AML-193 (cell line): ENCODE measurements around the gene TMEM132A.

ENCODE experiments used
- DNase-seq, 2 experiments: peaks; one replicate each; lab custom pipeline; 2025; lab: John Stamatoyannopoulos, UW

Gene TMEM132A, protein sequence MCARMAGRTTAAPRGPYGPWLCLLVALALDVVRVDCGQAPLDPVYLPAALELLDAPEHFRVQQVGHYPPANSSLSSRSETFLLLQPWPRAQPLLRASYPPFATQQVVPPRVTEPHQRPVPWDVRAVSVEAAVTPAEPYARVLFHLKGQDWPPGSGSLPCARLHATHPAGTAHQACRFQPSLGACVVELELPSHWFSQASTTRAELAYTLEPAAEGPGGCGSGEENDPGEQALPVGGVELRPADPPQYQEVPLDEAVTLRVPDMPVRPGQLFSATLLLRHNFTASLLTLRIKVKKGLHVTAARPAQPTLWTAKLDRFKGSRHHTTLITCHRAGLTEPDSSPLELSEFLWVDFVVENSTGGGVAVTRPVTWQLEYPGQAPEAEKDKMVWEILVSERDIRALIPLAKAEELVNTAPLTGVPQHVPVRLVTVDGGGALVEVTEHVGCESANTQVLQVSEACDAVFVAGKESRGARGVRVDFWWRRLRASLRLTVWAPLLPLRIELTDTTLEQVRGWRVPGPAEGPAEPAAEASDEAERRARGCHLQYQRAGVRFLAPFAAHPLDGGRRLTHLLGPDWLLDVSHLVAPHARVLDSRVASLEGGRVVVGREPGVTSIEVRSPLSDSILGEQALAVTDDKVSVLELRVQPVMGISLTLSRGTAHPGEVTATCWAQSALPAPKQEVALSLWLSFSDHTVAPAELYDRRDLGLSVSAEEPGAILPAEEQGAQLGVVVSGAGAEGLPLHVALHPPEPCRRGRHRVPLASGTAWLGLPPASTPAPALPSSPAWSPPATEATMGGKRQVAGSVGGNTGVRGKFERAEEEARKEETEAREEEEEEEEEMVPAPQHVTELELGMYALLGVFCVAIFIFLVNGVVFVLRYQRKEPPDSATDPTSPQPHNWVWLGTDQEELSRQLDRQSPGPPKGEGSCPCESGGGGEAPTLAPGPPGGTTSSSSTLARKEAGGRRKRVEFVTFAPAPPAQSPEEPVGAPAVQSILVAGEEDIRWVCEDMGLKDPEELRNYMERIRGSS

DNA sequence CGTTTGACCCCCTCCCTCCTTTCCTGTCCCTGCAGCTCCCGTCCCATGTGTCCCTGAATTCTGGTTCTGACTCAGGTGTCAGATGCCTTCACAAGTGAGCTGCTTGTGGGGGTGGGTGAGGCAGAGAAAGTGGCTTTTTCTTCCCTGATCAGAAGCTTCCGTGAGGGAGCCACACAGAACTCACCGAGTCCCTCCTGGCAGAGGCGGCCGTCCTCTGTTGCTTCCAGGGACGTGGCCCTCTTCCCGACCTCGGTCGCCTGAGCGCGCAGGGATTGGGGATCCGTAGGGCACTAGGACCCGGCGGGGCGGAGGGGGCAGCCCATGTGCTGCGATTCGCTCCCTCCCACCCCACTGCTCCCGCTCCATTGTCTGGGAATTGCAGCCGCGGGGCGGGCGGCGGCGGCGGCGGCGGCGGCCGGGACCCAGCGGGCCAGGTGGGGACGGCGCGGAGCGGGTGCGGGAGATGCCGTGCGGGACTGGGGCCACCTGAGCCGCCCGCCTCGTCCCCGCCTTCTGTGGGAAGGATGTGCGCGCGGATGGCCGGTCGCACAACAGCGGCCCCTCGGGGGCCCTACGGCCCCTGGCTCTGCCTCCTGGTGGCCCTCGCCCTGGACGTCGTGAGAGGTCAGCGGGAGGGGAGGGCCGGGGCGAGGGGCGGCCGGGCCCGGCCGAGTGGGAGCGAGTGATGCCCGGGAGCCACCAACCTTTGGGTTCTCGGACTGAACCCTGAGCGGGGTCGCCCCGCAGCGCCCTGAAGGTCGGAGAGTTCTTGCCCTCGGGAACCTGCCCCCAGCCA, at the start of gene TMEM132A:
Gene TMEM132A (plus strand): TSS at position 351 of the 796 bp plus-strand sequence. CDS start 174 bp downstream, at position 525.
- DNase-seq, result no peak

DNA sequence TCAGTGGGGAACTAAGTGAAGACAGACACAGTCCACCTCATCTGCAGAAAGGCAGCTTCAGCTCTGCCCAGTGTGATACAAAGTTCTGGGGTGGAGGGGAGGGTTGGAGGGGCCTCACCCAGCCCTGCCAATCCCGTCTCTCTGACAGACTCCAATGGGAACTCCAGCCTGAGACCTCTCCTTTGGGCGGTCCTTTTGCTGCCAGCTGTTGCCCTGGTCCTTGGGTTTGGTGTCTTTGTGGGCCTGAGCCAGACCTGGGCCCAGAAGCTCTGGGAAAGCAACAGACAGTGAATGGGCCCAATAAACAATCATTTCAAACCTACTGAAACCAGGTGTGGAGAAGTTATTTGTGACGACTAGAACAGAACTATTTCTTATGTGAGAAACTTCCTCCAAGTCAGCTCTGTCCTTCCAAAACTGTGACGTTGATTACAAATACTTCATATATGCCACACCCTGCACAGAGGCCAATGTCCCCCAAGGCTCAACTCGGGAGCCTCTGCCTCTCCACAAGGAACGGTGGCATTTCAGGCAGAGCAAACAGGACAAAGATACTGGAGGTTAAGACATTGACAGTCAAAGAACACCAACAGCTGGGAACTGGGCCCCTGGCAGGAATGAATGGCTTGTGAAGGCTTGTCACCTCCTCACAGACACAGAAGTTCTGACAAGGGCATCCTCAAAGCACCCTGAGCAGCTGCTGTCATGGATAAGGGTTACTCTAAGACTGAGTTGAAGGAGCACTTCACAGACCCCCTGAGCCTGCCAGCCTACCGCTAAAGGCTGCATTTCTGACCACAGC, 48.7 kb upstream of the TMEM132A start:
- DNase-seq, result no peak

GRCh38 chr11:60876168-60876485, 48.1 kb upstream of the TMEM132A start:
- no peak for DNase-seq

DNA sequence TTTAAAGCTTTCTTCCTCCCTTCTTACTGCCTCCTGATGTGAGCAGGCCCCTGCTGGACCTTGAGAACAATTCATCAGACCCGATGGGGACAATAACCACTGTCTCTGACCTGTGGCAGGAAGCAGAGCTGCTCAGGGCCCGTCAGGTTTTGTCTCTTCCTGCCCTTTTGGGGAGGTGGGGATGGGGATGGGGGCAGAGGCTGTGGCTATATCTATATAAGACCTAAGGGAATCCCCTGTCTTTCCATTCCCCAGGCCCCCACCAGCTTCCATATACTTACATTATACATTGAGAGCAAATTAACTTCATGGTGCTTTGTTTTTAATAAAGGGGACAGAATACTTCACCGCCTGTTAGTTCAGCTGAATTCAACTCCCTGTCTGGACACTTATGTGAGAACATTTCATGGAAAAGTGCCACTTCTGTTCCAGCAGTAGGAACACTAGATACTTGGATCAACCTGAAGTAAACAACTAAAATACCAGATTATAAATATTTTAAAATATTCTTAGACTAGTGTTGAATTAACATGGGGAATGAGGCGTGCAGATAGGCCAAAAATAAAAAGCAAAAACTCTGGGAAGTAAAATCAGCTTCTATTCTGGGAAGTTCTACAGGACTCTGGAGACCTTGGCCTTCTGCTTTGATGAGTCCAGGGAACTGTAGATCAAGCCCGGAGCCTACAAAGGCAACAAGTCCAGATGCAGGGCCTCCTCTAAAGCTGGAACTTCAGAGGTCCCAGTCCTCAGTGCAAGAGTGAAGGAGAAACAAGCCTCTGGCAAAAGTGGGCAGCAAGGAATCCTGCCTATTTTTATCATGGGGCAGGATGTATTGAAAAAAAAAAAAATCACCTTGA, 45.8 kb upstream of the TMEM132A start:
- DNase-seq, result no peak

DNA sequence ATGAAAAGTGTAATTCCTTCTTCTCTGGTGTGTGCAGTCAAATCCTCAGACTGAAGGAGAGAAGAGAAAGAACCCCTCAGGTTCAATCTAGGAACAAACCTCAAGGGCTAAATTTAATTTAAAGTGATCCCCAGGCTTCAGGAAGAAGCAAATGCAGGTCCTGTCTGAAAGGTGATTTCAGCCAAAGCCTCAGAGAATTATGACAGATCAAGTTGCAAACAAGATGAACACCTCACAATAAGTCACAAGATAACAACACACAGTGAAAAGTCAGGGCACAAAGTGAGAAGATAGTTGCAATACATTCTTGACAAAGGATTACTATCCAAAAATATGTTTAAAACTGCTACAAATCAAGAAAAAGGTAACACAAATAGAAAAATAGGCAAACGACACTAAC, 45.2 kb upstream of the TMEM132A start:
- DNase-seq, result no peak

DNA sequence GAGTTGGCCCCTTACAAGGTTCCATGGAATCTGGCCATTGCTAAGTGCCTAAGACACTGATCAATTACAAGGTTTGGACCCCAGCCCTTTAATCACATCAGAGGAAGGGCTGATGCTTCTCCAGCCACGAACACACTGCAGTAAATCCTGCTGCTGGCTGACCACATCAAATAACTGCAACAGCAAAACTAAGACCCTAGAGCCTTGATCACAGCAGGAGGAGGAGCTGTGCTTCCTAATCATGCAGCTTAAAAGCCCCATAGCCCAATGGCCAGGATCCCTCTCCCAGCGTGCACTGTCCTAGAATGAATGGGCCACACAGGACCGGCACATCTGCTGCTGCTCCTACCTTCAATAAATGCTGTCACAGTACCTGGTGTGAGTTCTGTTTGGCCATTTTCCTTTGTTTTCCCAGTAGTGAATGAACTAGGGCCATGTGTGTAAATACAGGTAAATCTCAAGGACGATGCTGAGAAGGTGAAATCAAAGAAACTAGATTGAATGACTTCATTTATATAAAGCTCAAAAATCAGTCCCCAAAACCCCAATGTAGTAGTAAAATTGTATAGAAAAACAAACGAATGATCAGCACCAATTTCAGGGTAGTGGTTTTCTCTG, 44.2 kb upstream of the TMEM132A start:
- DNase-seq, result no peak

DNA sequence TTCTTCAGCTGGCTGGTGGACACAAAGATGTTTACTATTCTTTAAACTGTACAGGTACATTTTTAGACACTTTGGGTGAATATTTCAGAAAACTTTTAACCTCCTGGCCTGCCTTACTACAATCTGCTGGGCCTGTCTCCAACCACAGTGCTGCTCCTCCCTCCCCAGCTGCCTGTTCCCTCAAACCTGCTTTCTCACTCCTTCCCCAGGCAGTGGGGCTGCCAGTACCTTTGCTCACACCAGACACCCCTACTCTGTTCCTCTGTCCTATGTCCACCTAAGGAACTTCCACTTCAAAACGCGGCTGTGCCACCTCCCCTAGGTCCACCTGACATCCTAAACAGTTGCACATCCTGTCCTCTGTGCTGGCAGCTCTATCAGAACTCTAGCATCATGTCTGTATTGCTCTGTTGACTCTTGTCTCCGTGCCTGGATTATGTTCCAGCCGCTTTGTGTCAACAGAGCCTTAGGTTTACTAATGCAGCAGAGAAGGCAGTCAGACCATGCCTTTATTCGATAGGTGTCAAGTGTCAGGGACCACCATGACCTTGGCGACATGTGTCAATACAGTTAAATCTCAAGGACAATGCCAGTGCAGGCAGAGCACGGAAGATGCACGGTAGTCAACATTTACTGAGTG, 43.5 kb upstream of the TMEM132A start:
- DNase-seq, result no peak

DNA sequence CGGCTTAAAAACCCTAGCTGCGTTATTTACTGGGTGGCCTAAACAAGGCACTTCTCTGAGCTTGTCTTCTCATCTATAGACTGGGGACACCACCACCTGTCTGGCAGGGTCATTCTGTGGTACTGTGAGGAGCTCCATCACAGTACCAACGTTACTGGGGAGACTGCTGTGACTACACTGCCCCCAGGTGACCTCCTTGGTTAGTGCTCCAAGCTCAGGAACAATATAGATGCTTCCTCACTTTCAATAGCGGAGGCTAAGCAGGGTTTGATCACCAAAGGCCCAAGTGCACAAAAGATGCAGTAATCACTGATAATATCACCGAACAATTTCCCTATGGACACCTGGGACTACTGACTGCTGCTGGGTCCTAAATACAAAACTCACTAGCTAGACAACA, 36.7 kb upstream of the TMEM132A start:
- peak; percentile 19 to 36 for DNase-seq

DNA sequence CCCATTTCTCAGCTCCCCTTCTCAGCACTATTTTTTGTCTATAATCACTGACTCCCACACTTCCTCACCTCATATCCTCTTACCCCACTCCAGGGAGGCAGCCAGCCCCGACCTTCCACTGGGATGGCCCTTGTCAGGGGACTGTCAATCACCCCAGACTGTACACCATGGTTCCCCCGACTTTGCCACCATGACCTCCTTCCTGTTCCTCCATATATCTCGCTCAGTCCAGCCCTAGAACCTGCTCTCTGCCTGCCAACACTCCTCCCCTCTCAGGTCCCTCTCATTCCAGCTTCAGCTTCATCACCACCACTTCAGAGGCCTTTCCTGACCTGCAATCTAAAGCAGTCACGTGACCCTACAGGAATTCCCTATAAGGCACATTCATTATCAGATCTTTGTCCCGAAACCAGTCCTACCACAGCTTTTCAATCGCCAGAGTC, 34.4 kb upstream of the TMEM132A start:
- DNase-seq, result no peak

GRCh38 chr11:60890696-60891095, 33.6 kb upstream of the TMEM132A start:
- no peak for DNase-seq

GRCh38 chr11:60891103-60891741, 33.0 kb upstream of the TMEM132A start:
- DNase-seq, result no peak

DNA sequence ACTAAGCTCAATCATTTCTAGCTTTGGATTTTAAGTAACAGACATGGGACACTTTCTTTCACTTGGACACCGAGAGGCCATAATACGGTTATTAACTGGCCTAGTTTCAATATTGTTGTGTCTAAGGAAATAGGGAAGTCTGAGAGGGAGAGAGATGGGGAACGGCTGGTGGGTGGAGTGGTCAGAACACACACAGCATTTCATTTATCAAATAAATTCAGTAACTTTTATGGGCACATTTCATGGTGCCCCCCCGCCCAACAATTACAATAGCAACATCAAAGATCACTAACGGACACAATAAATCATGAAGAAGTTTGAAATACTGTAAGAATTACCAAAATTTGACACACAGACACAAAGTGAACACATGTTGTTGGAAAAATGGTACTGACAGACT, 28.6 kb upstream of the TMEM132A start:
- no peak for DNase-seq

DNA sequence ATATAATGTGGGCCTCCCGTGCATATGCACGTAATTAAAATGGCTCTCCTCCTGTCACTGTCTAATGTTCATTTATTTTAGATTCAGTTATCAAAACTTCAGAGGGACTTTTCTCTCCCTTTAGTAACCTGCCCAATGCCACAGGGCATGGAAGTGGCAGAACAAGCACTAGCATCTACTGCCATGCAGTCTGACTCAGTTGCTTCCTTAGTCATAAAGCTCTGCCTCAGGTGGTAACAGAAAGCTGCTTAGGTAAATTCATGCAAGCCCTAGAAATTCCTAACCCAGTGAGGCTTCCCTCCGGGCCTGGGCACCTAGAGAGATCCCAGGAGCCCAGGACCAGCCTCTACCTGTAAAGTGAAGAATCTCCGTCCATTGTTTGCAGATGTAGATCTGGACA, 26.8 kb upstream of the TMEM132A start:
- no peak for DNase-seq

DNA sequence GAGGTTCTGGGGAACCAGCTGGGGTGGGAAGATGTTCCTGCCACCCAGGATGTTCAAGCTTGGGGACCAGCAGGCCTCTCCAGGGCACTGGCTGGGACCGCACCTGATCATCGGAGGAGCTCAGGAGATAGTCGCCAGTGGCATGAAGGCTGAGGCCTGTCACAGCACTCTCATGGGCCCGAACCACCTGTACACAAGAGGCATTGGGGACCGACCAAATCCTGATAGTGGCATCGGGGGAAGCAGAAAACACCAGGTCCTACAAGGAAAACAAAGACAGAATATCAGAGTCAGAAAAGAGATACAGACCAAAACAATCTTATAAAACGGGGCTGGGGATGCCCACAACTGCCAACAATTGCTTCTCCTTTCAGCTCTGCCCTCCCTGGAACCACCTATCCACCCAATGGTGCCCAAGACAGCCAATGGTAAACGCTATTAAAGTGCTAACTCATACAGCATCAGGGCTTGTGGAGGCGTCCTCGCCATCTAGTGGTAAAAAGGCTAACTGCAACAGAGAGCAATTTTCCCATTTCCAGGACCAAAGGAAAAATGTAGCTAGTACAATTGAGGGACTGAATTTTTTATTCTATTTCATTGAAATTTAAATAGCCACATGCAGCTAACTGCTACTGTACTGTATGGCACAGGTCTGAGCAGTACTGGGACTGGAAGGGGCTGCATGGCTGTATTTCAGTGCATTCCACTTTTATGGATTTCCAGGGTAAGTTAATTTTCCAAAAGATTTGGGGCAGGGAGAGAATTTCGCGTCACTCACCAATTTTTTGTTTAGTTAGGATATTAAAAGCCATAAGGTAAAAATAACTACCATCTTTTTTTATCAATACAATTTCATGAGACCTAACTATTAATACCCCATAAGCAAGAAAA, 25.0 kb upstream of the TMEM132A start:
- peak; percentile 45 to 64 for DNase-seq

DNA sequence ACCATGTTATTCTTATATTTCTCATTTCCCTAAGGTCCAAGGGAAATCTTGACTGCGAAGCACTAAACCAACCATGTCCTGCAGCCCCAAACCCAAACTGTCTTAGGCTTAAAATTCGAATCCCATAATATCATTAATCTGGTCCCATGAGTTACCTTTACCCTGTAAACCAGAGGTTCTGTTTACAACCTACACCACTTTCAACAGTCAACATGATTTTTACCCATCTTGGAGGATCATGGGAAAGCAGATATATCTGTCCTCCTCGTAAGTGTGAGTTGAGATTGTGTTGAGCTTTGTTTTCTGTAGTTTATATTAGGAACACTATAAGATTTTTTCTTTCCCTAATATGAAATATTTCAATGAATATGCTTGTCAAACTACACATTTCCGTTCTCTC, 24.3 kb upstream of the TMEM132A start:
- no peak for DNase-seq

GRCh38 chr11:60900673-60901404, 23.4 kb upstream of the TMEM132A start:
- no peak for DNase-seq

DNA sequence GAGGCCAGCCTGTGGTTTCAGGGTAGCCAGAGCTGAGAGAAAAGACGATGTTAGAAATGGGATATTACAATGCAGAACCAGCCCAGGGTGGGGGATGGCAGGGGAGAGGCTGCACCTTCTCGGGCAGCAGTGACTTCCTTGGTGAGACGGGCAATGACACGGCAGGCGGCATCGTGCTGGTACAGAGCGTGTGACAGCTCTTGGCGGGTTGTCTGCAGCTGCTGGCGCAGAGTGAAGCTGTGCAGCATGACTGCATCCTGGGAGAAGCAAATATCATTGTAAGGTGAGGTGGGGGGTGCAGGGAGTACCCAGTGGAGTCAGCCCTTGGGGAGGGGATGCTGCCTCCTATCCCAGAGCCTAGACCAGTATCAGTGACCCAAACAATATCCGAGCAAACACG, 21.6 kb upstream of the TMEM132A start:
- DNase-seq, result no peak
